ENCODE measurements around the gene LRP3.

- TF ChIP-seq, protein P1, sequence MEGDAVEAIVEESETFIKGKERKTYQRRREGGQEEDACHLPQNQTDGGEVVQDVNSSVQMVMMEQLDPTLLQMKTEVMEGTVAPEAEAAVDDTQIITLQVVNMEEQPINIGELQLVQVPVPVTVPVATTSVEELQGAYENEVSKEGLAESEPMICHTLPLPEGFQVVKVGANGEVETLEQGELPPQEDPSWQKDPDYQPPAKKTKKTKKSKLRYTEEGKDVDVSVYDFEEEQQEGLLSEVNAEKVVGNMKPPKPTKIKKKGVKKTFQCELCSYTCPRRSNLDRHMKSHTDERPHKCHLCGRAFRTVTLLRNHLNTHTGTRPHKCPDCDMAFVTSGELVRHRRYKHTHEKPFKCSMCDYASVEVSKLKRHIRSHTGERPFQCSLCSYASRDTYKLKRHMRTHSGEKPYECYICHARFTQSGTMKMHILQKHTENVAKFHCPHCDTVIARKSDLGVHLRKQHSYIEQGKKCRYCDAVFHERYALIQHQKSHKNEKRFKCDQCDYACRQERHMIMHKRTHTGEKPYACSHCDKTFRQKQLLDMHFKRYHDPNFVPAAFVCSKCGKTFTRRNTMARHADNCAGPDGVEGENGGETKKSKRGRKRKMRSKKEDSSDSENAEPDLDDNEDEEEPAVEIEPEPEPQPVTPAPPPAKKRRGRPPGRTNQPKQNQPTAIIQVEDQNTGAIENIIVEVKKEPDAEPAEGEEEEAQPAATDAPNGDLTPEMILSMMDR (IDR thresholded peaks at IDR 0.05): no peak
- no peak for TF ChIP-seq POLR2A (IDR thresholded peaks at IDR 0.05)
Observed at GRCh38 chr19:33225458-33225926, 31.4 kb downstream of the LRP3 start, which contains the start of gene SLC7A10.
